Activated naive CD8-positive, alpha-beta T cell treated with anti-CD3 and anti-CD28 coated beads, Interleukin-2, amount 50 U/mL, for 16 hours (primary cell): ENCODE measurements around the gene GANC.

Experiments
- DNase-seq: peaks from one replicate; pipeline ENCODE4 v3.0.0-alpha.2; 2020; ENCODE audit warnings: low read depth, low spot score

The GANC gene

GRCh38 chr15:42344763-42345162 lies 71.8 kb downstream of the GANC start:
- DNase-seq, result no peak

DNA sequence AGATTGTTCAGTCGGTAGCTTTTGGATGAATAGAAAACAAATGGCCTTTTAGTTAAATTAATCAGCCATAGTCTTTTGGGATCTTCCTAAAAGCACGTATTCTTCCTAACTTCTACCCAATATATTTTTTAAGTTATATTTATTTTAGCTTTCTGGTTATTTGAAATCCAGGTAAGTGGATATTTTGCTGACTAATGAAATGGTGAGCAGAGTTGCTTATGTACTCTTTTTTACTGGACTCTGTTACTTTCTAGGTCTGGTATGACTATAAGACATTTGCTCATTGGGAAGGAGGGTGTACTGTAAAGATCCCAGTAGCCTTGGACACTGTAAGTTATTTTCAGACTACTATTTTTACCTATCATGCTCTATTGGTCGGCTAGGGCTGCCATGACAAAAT lies 72.5 kb downstream of the GANC start:
- DNase-seq, result no peak

DNA sequence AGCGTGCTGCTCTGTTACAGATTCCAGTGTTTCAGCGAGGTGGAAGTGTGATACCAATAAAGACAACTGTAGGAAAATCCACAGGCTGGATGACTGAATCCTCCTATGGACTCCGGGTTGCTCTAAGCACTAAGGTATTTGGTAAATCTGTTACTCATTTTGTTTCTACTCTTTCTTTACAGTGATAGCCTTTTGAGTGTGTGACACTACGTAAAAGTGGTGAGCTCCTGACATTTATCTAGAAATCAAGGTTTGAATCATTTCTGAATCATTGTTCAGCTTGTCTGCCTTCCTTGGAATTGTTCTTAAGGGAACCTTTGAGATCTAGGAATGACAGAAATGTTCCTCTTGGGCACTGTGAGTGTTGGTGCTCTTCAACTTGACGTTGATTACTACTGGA lies 75.1 kb downstream of the GANC start:
- no peak for DNase-seq

GRCh38 chr15:42349186-42349585 lies 76.2 kb downstream of the GANC start:
- no peak for DNase-seq

- DNase-seq, result no peak
Observed at GRCh38 chr15:42352401-42352800, 79.4 kb downstream of the GANC start.

DNA sequence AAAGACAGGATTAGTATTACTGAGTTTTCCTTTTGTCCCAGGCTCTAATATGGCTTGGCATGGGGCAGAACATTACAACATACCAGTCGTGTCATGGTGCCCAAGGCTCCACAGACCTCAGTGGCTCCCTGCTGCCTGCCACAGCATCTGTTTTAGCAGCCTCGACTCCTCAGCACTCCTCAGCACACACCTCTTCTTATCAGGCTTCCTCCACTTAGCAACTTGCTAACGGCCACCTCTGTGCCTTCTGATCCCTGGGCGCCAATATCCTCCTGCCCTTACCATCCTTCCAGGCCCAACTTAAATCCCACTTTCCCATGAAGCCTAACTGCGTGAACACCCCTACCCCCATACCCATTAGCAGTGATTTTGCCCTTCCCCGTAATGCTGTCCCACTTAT lies 80.1 kb downstream of the GANC start:
- DNase-seq, result no peak

DNA sequence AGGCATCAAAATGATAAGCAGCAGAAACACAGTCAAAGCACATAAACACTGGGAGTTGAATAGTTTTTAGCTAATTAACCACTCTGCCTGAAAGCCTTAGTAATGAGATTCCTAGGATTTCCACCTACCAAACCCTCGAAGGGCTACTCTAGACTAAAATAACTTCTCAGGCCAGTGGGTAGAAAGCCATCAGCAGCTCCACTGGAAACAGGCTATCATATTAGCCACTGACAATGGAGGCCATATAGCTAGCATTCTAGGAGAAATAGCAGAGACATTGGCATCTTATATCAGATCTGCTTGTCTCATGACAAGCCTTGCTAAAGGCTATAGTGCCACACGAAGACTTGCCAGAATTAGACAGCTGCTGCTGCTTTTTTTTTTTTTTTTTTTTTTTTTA lies 81.8 kb downstream of the GANC start:
- no peak for DNase-seq

DNA sequence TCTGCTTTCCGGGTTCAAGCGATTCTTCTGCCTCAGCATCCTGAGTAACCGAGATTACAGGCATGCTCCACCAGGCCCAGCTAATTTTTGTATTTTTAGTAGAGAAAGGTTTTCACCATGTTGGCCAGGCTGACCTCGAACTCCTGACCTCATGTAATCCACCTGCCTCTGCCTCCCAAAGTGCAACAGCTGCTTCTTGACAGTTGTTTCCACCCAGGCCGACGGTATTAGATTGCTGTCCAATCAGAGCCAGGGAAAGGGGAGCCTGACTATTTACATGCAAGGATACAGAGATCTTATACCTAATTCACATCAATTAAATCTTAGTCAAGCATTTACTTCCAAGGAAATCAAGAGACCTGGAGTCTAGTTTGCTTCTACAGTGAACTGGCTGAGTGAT lies 82.3 kb downstream of the GANC start:
- DNase-seq, result no peak

GRCh38 chr15:42356851-42357250 lies 83.8 kb downstream of the GANC start:
- no peak for DNase-seq

DNA sequence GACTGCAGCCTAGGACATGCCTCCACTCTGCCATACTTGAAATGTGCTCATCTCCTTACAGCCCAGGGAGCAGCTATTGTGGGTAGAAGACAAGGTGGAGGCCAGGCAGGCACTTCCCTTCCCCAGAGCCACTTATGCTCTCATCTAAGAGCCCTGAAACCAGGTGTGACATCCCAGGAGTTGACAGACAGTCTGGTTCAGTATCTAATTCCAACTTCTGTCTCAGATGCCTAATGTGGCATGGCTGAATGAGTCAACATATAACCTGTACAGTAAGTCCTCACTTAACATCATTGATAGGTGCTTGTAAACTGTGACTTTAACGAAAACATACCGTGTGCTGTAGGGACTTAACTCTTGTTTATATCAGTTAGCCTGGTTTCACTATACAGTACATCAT lies 85.1 kb downstream of the GANC start:
- DNase-seq, result no peak

DNA sequence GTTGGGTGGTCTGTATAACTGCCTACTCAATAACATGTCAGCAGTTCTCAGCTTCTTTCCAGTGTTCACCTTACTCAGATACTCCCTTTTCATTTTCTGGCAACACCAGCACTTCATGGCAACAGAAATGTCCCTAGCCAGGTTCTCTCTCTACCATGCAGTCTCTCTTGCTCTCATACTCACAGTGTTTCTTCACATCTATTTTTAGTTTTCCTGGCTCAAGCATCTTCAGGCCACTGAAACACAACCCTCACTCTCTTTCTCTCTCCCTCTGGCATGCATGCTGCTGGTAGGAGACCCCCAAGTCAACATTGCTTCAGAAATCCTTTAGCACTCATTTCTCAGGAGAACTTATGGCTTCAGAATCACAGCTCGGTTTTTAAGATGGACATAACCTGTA lies 86.2 kb downstream of the GANC start, which contains the start of gene CAPN3:
TSS of gene CAPN3 (plus strand) at position 253 of the 400 bp plus-strand sequence. CDS start 305 bp downstream, outside the sequence.
- no peak for DNase-seq

DNA sequence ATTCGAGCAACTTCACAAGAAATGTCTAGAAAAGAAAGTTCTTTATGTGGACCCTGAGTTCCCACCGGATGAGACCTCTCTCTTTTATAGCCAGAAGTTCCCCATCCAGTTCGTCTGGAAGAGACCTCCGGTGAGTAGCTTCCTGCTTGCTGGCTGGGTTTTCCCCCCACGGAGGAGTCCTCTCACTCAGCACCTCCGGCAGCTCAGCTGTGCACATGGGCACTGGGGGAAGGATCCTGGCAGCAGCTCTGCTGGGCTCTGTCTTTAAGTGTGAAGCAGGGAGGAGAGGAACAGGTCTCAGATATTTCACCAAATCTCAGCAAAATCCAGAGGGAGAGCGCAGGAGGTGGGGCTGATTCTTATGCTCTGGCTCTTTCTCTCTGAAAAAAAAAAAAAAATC lies 87.0 kb downstream of the GANC start:
- DNase-seq, result no peak

- DNase-seq, result no peak
Observed at GRCh38 chr15:42360535-42361112, 87.6 kb downstream of the GANC start.

DNA sequence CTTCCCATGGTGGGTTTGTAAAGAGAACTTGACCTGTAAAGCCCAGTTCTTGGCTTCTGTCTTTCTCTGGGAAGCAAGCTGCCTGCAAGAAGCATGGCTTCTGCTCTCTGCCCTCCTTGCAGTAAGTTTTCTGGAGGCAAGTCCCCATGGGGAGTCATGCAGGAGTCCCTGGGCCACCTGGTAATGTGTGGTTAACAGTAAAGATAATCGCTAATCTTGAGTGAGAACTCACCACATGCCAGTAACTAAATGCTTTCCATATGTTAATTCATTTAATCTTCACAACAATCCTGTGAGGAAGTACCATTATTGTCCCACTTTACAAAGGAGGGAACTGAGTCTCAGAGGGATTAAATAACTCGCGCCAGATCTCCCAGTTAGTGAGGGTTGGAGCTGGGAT lies 90.5 kb downstream of the GANC start:
- no peak for DNase-seq

DNA sequence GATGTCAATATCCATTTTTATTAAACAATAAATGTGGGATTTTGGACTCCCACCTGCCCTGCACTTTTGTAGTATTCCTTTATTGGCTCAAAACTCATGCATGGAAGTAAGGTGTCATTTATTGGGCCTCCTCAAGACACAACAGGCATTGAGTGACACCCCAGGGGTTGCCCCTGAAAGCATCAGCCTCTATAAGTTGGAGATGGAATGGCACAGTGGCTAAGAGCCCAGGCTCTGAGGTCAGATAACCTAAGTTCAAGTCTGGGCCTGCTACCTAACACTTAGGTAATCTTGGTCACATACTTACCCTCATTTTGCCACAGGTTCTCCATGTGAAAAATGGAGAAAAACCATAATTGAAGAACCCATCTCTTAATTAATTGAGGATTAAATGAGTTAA lies 90.9 kb downstream of the GANC start:
- no peak for DNase-seq

DNA sequence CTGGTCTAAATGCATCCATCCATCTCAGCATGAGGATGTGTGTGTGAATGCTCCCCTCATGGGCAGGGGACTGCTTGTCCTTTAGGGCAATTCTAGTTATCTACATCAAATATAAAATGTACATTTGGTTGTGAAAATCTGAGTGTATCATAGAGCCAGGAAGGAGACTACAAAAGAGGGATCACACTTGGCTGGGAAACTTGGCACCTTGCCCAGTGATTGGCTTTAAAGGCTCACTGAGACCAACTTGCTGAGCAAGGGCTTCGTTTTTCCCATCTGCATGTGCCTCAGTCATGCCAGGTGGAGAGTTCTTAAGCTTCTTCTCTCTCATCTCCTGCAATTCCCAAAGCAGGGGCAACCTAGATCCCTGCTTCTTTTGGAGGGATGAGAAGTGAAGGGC lies 91.5 kb downstream of the GANC start:
- DNase-seq, result no peak

DNA sequence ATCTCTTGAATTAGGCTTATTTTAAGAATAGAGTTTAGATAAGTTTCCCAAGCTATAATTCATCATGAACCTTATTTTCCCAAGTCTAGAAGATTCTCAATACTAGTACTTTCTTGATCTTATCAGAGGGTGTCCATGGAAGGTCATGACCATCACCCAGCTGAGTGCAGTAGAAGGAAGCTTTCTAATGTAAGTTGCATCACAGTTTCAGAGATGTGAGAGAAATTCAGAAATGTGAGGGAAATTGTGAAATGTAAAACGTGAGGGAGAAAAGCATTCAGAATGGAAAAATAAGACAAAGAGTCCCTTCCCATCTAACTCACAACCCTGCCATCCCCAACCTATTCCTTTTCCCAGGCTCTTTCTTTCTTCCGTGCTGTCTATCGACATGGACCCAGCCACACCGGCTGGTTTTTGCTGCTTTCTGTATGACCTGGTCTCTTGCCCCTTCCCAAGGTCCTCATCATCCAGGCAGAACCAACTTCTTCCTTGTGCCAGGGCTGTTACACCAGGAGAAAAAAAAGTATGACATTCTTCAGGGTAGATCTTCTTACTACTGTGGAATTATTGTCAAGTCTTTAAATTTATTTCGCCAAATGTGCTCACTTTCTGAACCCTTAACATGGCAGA lies 93.0 kb downstream of the GANC start:
- no peak for DNase-seq

DNA sequence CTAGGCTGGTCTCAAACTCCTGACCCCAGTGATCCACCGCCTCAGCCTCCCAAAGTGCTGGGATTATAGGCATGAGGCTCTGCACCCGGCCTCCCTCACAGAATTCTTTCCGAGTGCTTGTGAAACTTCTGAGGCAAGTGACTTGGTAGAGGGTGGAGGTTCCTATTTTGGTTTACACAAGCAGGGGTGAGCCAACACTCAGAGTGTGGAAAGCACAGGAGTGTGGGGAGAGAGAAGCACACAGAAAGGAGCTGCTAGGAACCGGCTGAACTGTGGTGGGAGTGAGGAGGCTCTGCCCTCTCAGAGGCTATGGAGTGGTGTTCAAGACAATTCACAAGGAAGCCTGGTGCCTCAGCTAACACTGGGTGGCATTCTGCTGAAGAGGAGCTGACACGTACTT lies 94.0 kb downstream of the GANC start:
- no peak for DNase-seq

GRCh38 chr15:42368096-42368495 lies 95.1 kb downstream of the GANC start:
- DNase-seq, result no peak

- DNase-seq, result no peak
Observed at GRCh38 chr15:42371096-42371495, 98.1 kb downstream of the GANC start.

DNA sequence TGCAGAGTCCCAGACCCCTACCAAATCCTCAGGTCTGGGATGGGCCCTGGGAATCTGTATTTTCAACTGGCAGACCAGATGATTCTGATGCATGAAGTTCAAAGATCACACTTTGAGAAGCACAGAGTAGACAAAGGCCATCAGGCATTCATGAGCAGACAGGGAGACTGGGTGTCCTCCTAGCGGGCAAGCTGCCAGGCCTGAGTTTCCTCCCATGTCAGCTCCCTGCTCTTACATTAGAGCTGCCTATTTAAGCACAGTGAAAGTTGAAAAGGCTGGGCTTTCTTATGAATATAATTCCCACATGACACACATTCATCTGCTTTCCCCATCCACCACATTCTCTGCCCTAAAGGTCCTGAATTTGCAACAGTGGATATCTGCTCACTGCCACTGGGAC lies 100.3 kb downstream of the GANC start:
- DNase-seq, result no peak

- DNase-seq, result no peak
Observed at GRCh38 chr15:42373936-42374335, 100.9 kb downstream of the GANC start.

GRCh38 chr15:42374810-42375209 lies 101.8 kb downstream of the GANC start:
- DNase-seq, result no peak

DNA sequence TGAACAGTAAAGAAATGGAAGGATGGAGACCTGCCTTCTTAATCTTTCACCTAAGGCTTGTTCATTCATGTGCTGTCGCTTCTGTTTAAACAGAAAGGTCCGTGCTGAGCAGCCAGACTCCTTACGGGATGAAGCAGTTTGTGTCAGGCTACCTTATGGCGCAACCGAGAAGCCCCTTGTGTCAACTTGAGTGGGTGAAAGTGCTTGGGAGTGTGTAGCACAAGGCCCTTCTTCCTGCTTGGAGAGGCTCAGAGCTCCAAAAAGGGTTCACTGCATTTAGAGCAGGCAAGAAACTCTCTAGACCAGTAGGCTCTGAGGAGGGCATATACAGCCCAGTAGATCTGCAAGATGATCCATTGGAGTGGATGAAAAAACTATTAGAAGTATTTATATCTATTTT lies 102.3 kb downstream of the GANC start:
- DNase-seq, result no peak
